Measurements from ENCODE around the gene CD164L2.

DNA sequence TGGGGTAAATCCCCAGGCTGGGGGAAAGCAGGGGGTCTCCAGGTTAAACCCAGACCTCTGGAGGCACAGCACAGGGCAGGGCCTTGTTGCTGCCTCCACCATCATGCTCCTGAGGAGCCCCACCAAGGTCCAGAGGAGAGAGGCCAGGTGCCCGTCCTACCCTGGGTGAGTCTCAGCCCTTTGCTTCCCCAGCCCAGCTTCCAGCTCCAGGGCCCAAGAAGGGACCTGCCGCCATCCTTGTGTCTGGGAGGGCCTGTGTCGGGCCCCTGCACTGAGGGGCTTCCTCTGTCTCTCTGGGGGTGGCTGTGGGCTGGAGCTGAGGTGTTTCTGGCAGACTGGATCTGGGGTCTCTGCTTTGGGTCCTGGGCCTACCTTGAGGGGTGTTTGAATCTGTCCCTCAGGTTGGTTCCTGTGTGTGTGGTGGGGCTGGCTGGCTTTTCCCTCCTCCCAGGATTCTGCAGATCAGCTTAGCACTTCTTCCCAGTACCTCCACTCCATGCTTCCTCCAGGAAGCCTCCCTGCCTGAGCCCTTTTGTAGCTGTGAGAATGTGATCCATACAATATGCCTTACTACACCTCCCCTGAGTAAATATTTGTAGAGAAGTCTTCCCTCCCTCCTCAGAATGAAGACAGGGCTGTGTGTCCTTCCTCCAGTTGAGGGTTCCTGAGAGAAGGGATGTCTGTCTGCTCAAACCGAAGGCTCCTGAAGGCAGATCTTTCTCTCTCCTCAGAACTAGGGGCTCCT lies 15.4 kb upstream of the CD164L2 start:
- no peak for TF ChIP-seq CTCF (IDR thresholded peaks at IDR 0.05)
- TF ChIP-seq POLR2A (IDR thresholded peaks at IDR 0.05), result no peak
- no peak for TF ChIP-seq EP300 (IDR thresholded peaks at IDR 0.05)
